SK-N-SH (cell line): Measurements from ENCODE around the gene SHROOM3. TPM values are rescaled to one million over a fixed set of nuclear protein-coding genes. Genes with fewer than 3 reads are reported as not detected.

Experiments used
- CTCF ChIA-PET: fragments of 300-600, 350-600 bp; formaldehyde crosslinking; extraction: SDS; loops from one replicate; lab custom pipeline; 2021; lab: Yijun Ruan, JAX
- POLR2A ChIA-PET: fragments of 350-600 bp; sonication (Branson Sonifier 250); formaldehyde crosslinking; extraction: SDS; loops from one replicate; lab custom pipeline; 2020; ENCODE audit warnings: antibody characterized with exemption, inconsistent platforms; lab: Yijun Ruan, JAX
- DNase-seq: peaks from one replicate; pipeline ENCODE4 v3.0.0; 2012
- H2AFZ ChIP-seq: fragments of 200-600 bp; sonication (generic); 2 replicates; pipeline ENCODE4 v1.8.1; 2016; ENCODE audit warnings: antibody characterized with exemption, mild to moderate bottlenecking, low read depth
- H3F3A ChIP-seq: fragments of 200-600 bp; sonication (generic); replicated peaks from 2 replicates; pipeline ENCODE3; 2016; ENCODE audit warnings: antibody characterized with exemption, mild to moderate bottlenecking; ENCODE audit not compliant: insufficient read depth
- H3K27ac ChIP-seq, 2 experiments: fragments of 200-500 bp in 1 of 2; fragments of 200-600 bp in 1 of 2; sonication (Bioruptor generic) in 1 of 2; sonication (generic), shearing (Covaris generic) in 1 of 2; 2 replicates each; pipeline versions ENCODE4 v1.5.1 to v1.6.1; 2014 to 2016; ENCODE audit warnings: low read depth in 2 of 2, inconsistent platforms in 1 of 2, low read length in 1 of 2, mild to moderate bottlenecking in 1 of 2, mixed read lengths in 1 of 2
- H3K27me3 ChIP-seq: fragments of 200-600 bp; sonication (generic), shearing (Covaris generic); 2 replicates; pipeline ENCODE4 v1.6.1; 2016; ENCODE audit warnings: mixed run types; ENCODE audit not compliant: insufficient read depth
- H3K36me3 ChIP-seq, 2 experiments: fragments of 200-500 bp in 1 of 2; fragments of 200-600 bp in 1 of 2; sonication (Bioruptor generic) in 1 of 2; sonication (generic) in 1 of 2; replicated peaks in 1 of 2; 2 replicates each; pipeline versions ENCODE3 to v1.5.1; 2014 to 2016; ENCODE audit warnings: low read length in 1 of 2, mild to moderate bottlenecking in 1 of 2; ENCODE audit not compliant: insufficient read depth in 2 of 2, control insufficient read depth in 1 of 2
- H3K4me1 ChIP-seq, 2 experiments: fragments of 200-500 bp in 1 of 2; fragments of 200-600 bp in 1 of 2; sonication (Bioruptor generic) in 1 of 2; sonication (generic), shearing (Covaris generic) in 1 of 2; 2 replicates each; pipeline versions ENCODE4 v1.5.1 to v1.6.1; 2014 to 2016; ENCODE audit warnings: low read depth in 1 of 2, low read length in 1 of 2, mixed run types in 1 of 2; ENCODE audit not compliant: insufficient read depth in 2 of 2, control insufficient read depth in 1 of 2
- H3K4me2 ChIP-seq: fragments of 200-600 bp; sonication (generic), shearing (Covaris generic); 2 replicates; pipeline ENCODE4 v1.6.1; 2017; ENCODE audit warnings: mixed run types
- H3K4me3 ChIP-seq, 2 experiments: fragments of 200-500 bp in 1 of 2; fragments of 200-600 bp in 1 of 2; sonication (Bioruptor generic) in 1 of 2; sonication (generic), shearing (Covaris generic) in 1 of 2; 2 replicates each; pipeline versions ENCODE4 v1.5.1 to v1.8.1; 2014 to 2016; ENCODE audit warnings: low read depth in 2 of 2, inconsistent platforms in 1 of 2, low read length in 1 of 2, mild to moderate bottlenecking in 1 of 2, mixed read lengths in 1 of 2, moderate library complexity in 1 of 2
- H3K79me2 ChIP-seq: fragments of 200-600 bp; sonication (generic); 2 replicates; pipeline ENCODE4 v1.8.1; 2017; ENCODE audit warnings: mild to moderate bottlenecking; ENCODE audit not compliant: insufficient read depth
- H3K9ac ChIP-seq: fragments of 200-600 bp; sonication (generic); 2 replicates; pipeline ENCODE4 v1.6.1; 2017; ENCODE audit warnings: mixed run types
- H3K9me2 ChIP-seq: fragments of 200-600 bp; sonication (generic); 2 replicates; pipeline ENCODE4 v1.6.1; 2017; ENCODE audit warnings: mixed run types
- H3K9me3 ChIP-seq: fragments of 200-600 bp; sonication (generic); 2 replicates; pipeline ENCODE4 v1.6.1; 2017; ENCODE audit warnings: mixed run types, mild to moderate bottlenecking, moderate library complexity
- H4K20me1 ChIP-seq: fragments of 200-600 bp; sonication (generic); 2 replicates; pipeline ENCODE4 v1.6.1; 2017; ENCODE audit warnings: mild to moderate bottlenecking, mixed run types; ENCODE audit not compliant: insufficient read depth
- EP300 ChIP-seq, 2 experiments: IDR thresholded peaks; 2 replicates each; pipeline versions ENCODE4 v1.4.0 to v1.6.1; 2012; ENCODE audit warnings: borderline replicate concordance in 1 of 2, low read depth in 1 of 2, low read length in 1 of 2
- EZH2phosphoT487 ChIP-seq: fragments of 200-600 bp; sonication (generic); IDR thresholded peaks from 2 replicates; pipeline ENCODE4 v1.6.1; 2017; ENCODE audit warnings: low read depth, mixed run types, mild to moderate bottlenecking, antibody characterized with exemption, moderate library complexity, borderline replicate concordance
- FOXJ3 ChIP-seq: sonication (generic); formaldehyde crosslinking; IDR thresholded peaks from 2 replicates; pipeline ENCODE4 v1.5.1; 2020; ENCODE audit warnings: mild to moderate bottlenecking, missing genetic modification reagents
- GATA2 ChIP-seq: sonication (generic); formaldehyde crosslinking; IDR thresholded peaks from 2 replicates; pipeline ENCODE4 v1.5.0; 2020; ENCODE audit warnings: mild to moderate bottlenecking, missing genetic modification reagents
- TCF12 ChIP-seq: IDR thresholded peaks from 2 replicates; pipeline ENCODE4 v1.4.0; 2012
- WGBS: methylation state at CpG from one replicate; pipeline ENCODE4 v1.1.6; 2017; ENCODE audit warnings: low lambda C conversion rate; 5-methylcytosine and 5-hydroxymethylcytosine counted together
- polyA plus RNA-seq, 3 experiments: library from polyadenylated mRNA; depleted of rRNA; stranded (reverse); fragments of >200 nt; gene quantifications; 2 replicates each; pipeline ENCODE4 v1.2.3, GENCODE V29; 2012
- TF ChIP-seq, protein P1 (sequence below): IDR thresholded peaks from 2 replicates; pipeline ENCODE4 v1.4.0; 2012; ENCODE audit warnings: low read depth, borderline replicate concordance
- TF ChIP-seq, protein P2 (sequence below): fragments of 150-350 bp; IDR thresholded peaks from 2 replicates; pipeline ENCODE4 v1.6.1; 2017; ENCODE audit warnings: antibody characterized with exemption, low read length, low read depth, borderline replicate concordance

The SHROOM3 gene
- polyA plus RNA-seq, 1 of the 3 experiments (the other 2 are of a cell fraction): 4.3 TPM

DNA sequence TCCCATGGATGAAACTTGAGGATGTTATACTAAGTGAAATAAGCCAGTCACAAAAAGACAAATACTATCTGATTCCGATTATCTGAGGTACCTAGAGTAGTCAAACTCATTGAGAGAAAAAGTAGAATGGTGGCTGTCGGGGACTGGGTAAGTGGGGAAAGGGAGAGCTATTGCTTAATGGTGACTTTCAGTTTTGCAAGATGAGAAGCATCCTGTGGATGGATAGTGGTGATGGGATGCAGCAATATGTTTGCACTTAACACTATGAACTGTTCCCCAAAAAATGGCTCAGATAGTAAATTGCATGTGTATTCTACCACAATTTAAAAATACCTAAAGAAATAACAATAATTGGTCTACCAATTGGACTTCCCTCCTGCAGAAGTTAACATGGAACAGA is 181.5 kb downstream of the SHROOM3 start:
- Histone ChIP-seq H3K27me3 (no peaks in the 10 kb centered on the region), H2AFZ (no peak overlapping the region), H3K4me2 (peak overlapping the region; percentile 18; the same call in 1 of the 2 replicates), H3K9ac (no peak overlapping the region), H3K9me3 (no peaks in the 10 kb centered on the region), H3K36me3 (no peaks in the 10 kb centered on the region), H3K4me1 (peaks cover 0 to 29% of the 10 kb centered on the region in 2 experiments; a peak in 2 of 4 replicates), H3K9me2 (no peaks in the 10 kb centered on the region), H3K79me2 (no peaks in the 10 kb centered on the region), H3K4me3 (no peak overlapping the region), H3F3A (peaks cover 20% of the 10 kb centered on the region), H3K27ac (peak overlapping the region in 1 of 2 experiments; percentile 89; a peak in 2 of 4 replicates), H4K20me1 (no peaks in the 10 kb centered on the region)
- DNase-seq: no peak
- CTCF ChIA-PET: interaction anchor here (1.0 kb wide), 1 partner anchor 15 kb away, joined by 3 read pairs; no protein-coding TSS in a partner anchor
- WGBS: 92% methylated on average over 2 of the region's 2 CpGs
- POLR2A ChIA-PET: no interaction called here
- TF ChIP-seq TCF12: 0 out of 2 replicates have a peak, but pooled peaks have one; percentile 18
- TF ChIP-seq, protein P1, sequence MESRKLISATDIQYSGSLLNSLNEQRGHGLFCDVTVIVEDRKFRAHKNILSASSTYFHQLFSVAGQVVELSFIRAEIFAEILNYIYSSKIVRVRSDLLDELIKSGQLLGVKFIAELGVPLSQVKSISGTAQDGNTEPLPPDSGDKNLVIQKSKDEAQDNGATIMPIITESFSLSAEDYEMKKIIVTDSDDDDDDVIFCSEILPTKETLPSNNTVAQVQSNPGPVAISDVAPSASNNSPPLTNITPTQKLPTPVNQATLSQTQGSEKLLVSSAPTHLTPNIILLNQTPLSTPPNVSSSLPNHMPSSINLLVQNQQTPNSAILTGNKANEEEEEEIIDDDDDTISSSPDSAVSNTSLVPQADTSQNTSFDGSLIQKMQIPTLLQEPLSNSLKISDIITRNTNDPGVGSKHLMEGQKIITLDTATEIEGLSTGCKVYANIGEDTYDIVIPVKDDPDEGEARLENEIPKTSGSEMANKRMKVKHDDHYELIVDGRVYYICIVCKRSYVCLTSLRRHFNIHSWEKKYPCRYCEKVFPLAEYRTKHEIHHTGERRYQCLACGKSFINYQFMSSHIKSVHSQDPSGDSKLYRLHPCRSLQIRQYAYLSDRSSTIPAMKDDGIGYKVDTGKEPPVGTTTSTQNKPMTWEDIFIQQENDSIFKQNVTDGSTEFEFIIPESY: no peak
- no peak for TF ChIP-seq EP300 (IDR thresholded peaks at IDR 0.05; ENCODE audit: borderline replicate concordance in 1 of 2, low read depth in 1 of 2, low read length in 1 of 2)
- TF ChIP-seq GATA2 (CRISPR knock-in tag): no peak

DNA sequence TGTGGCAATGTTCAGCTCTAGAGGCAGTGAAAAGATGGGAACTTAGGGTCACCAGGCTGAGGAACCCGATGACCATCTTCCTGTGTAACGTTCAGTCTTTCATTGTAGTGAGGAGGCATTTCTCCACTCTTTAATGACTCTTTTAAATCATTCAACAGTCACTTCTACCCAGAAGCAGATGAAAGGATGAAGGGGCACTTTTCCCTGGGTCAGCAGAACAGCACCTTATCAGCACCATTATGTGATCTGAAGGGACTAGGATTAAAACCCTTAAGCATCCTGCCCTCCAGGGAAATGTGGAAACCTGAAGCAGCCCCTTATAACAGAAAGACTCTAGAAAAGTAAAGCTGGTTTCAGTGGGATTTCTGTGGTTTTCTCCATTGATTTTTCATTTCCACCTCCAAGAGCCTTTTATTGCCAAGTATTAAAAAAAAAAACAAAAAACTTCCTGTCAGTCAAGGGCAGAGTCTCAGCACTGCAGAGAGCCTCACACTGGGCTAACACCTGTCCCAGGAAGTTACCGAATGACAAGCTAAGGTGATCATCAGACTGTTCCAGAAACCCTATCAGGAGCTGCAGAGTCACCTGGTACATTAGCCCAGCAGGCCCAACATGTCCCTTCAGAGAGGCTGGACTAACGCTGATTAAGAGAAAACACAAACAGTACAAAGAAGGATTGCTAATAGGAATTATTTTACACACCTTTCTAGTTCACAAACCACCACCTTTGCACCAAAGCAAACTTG is 185.9 kb downstream of the SHROOM3 start:
- H4K20me1 ChIP-seq: no peaks in the 10 kb centered on the region
- no peak for TF ChIP-seq GATA2 (CRISPR knock-in tag)
- TF ChIP-seq EZH2phosphoT487: no peak
- no peak for TF ChIP-seq FOXJ3 (CRISPR knock-in tag)
- no peak overlapping the region for H3K4me3 ChIP-seq
- 79% methylated on average over 4 of the region's 4 CpGs for WGBS
- peaks cover 4 to 42% of the 10 kb centered on the region in 2 experiments for H3K4me1 ChIP-seq
- no peaks in the 10 kb centered on the region for H3K36me3 ChIP-seq
- ChIA-PET POLR2A (no interaction called here), CTCF (interaction anchor here (0.6 kb wide), 1 partner anchor 137 kb away, joined by 3 read pairs; no protein-coding TSS in a partner anchor)
- no peaks in the 10 kb centered on the region for H3K9me3 ChIP-seq
- no peaks in the 10 kb centered on the region for H3K9me2 ChIP-seq
- H3K27me3 ChIP-seq: no peaks in the 10 kb centered on the region
- H2AFZ ChIP-seq: no peak overlapping the region
- no peak for DNase-seq
- H3K79me2 ChIP-seq: no peaks in the 10 kb centered on the region
- no peak overlapping the region for H3K4me2 ChIP-seq
- no peak overlapping the region for H3K9ac ChIP-seq
- H3F3A ChIP-seq: peaks cover 40% of the 10 kb centered on the region
- H3K27ac ChIP-seq: peak overlapping the region in 1 of 2 experiments; percentile 47; a peak in 1 of 4 replicates

DNA sequence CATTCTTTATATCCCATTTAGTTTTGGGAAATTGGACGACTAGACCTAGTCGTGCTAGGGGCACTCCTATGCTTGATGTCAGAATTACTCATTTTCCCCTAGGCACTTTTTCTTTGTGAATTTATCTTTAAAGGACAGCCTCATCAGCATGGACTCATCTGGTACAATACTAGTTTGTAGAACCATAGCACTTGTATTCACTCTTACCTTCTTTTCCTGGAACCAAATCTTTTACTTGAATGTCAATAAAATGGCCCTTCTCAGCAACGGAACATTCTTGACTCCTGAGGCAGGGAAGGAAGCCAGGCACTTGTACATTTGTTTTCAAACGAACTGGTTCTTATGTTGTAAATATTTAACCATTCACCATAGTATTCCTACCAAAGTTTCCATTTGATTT is 187.1 kb downstream of the SHROOM3 start:
- CTCF ChIA-PET: interaction anchor here (1.4 kb wide), 1 partner anchor 22 kb away, joined by 3 read pairs; no protein-coding TSS in a partner anchor
- Histone ChIP-seq H3K9me3 (no peaks in the 10 kb centered on the region), H3K4me3 (no peak overlapping the region), H3K27me3 (no peaks in the 10 kb centered on the region), H2AFZ (peak overlapping the region; percentile 31; the same call in 1 of the 2 replicates), H3K79me2 (no peaks in the 10 kb centered on the region), H3K36me3 (no peaks in the 10 kb centered on the region), H3F3A (peaks cover 38% of the 10 kb centered on the region), H3K9ac (peak overlapping the region; percentile 33; the same call in 1 of the 2 replicates), H3K9me2 (no peaks in the 10 kb centered on the region), H3K27ac (peak overlapping the region; percentile 91 to 95; a peak in 3 of 4 replicates), H3K4me1 (peaks cover 4 to 35% of the 10 kb centered on the region in 2 experiments; a peak in 3 of 4 replicates), H3K4me2 (no peak overlapping the region), H4K20me1 (no peaks in the 10 kb centered on the region)
- no peak for DNase-seq
- 59% methylated on average over 4 of the region's 4 CpGs for WGBS
- POLR2A ChIA-PET: no interaction called here
- TF ChIP-seq, protein P2, sequence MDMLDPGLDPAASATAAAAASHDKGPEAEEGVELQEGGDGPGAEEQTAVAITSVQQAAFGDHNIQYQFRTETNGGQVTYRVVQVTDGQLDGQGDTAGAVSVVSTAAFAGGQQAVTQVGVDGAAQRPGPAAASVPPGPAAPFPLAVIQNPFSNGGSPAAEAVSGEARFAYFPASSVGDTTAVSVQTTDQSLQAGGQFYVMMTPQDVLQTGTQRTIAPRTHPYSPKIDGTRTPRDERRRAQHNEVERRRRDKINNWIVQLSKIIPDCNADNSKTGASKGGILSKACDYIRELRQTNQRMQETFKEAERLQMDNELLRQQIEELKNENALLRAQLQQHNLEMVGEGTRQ: no peak
